Heart right ventricle (tissue), 16 donors: ENCODE measurements around the gene RBM33. TPM values are rescaled to one million over a fixed set of nuclear protein-coding genes. Genes with fewer than 3 reads are reported as not detected.

Source experiments
- ATAC-seq, 8 donors: fragments of 200-7000 bp; cut with Tn5 transposase; one replicate each; pipeline ENCODE4 v1.9.1; 2020; ENCODE audit warnings: mild to moderate bottlenecking in 8 of 8, moderate library complexity in 8 of 8, moderate number of reproducible peaks in 1 of 8
- DNase-seq, 2 donors: peaks; one replicate each; pipeline ENCODE4 v3.0.0-alpha.2; 2020
- H3K27ac ChIP-seq, 10 donors: fragments of 200-600 bp; sonication (generic) in 2 of 10; one replicate each; pipeline versions ENCODE4 v1.5.0 to v1.8.0; 2020 to 2022; ENCODE audit warnings: mild to moderate bottlenecking in 3 of 10
- H3K27me3 ChIP-seq, 7 donors: fragments of 200-600 bp; one replicate each; pipeline ENCODE4 v1.8.0; 2021 to 2022; ENCODE audit warnings: mild to moderate bottlenecking in 2 of 7
- H3K36me3 ChIP-seq, 9 donors: fragments of 200-600 bp; sonication (generic) in 1 of 9; one replicate each; pipeline versions ENCODE4 v1.5.0 to v1.8.0; 2020 to 2022; ENCODE audit warnings: mild to moderate bottlenecking in 2 of 9
- H3K4me1 ChIP-seq, 9 donors: fragments of 200-600 bp; sonication (generic) in 1 of 9; one replicate each; pipeline versions ENCODE4 v1.5.0 to v1.8.0; 2020 to 2022; ENCODE audit warnings: mild to moderate bottlenecking in 4 of 9
- H3K4me3 ChIP-seq, 10 donors: fragments of 200-600 bp; sonication (generic) in 2 of 10; one replicate each; pipeline versions ENCODE4 v1.5.0 to v1.8.0; 2020 to 2022; ENCODE audit warnings: mild to moderate bottlenecking in 7 of 10, moderate library complexity in 2 of 10
- H3K9me3 ChIP-seq, 11 donors: fragments of 200-600 bp in 10 of 11; sonication (generic) in 2 of 11; one replicate each; pipeline versions ENCODE4 v1.5.0 to v1.8.0; 2013 to 2022; ENCODE audit warnings: mild to moderate bottlenecking in 2 of 11, control low read depth in 1 of 11, moderate library complexity in 1 of 11
- WGBS, 2 donors: extraction: QIAGEN DNeasy Blood & Tissue Kit; methylation state at CpG; one replicate each; pipeline ENCODE4 v1.1.7; 2013; ENCODE audit warnings: inconsistent platforms in 1 of 2; 5-methylcytosine and 5-hydroxymethylcytosine counted together
- intact Hi-C, 10 donors: fragments of 100-400 bp; cut with DNase I; formaldehyde crosslinking; loops; one replicate each; pipeline versions ENCODE4 v1.11.1 to v1.14.2; 2022
- polyA plus RNA-seq, 2 donors: library from polyadenylated mRNA; stranded (reverse); fragments of 200-250 nt; gene quantifications; one replicate each; pipeline ENCODE4 v1.2.3, GENCODE V29; 2013
- total RNA-seq, 10 donors: library from RNA; stranded (reverse); fragmentation: NEBNext Ultra II Directional in 3 of 10; extraction: Animal tissue kit (Norgen Biotek cat#: 25700) in 3 of 10; gene quantifications; one replicate each; pipeline versions ENCODE4 v1.2.1 to v1.2.4, GENCODE V29; 2021 to 2023
- TF ChIP-seq, protein P1 (sequence below), 9 donors: fragments of 200-600 bp; sonication (generic) in 2 of 9; IDR thresholded peaks; one replicate each; pipeline versions ENCODE4 v1.5.0 to v1.8.0; 2021 to 2022; ENCODE audit warnings: antibody characterized with exemption in 9 of 9, mild to moderate bottlenecking in 5 of 9, moderate library complexity in 1 of 9
- donor health status: Arrhythmogenic right ventricular cardiomyopathy.
- donor health status: ischemic (EF 13 %, LVEDD 7.1; RV severe dilation, severe dysfunction).
- donor health status: healthy with polysubstance abuse.
- donor health status: DM: no; HTN: yes; CAD: no.
- donor health status: DM: no; HTN: no; CAD: no.
- donor health status: ischemic (EF 25% LVEDD 6.9; RV normal size, moderate dysfunction).
- donor health status: ischemic (EF 25% LVEDD 5.7; RV mildly dilated, moderate dysfunction).
- donor health status: healthy.
- donor health status: DM: yes; HTN: yes; CAD: no.
- donor health status: Ischemic cardiomyopathy.
- donor health status: ischemic (EF 35%, LVEDD 5.7; RV mildly dilated, moderate dysfunction).
- donor health status: nonischemic (EF 11% LVEDD 7.7; RV severe dilation, severe dysfunction).
- donor health status: DM: yes; HTN: yes; CAD: no.
- donor health status: PGD.
- donor health status: ischemic (EF 29% LVEDD 5.4; RV normal size, mild dysfunction).
- donor health status: nonischemic (EF 23%, LVEDD 6.1; RV moderate dilation, normal function).

The RBM33 gene
- total and polyA plus RNA-seq, 12 donors = 9.5 to 44.6 (median 35.7) TPM

- H3K36me3 ChIP-seq = no peaks in the 10 kb centered on the region
- H3K27ac ChIP-seq = no peak overlapping the region
- TF ChIP-seq, protein P1, sequence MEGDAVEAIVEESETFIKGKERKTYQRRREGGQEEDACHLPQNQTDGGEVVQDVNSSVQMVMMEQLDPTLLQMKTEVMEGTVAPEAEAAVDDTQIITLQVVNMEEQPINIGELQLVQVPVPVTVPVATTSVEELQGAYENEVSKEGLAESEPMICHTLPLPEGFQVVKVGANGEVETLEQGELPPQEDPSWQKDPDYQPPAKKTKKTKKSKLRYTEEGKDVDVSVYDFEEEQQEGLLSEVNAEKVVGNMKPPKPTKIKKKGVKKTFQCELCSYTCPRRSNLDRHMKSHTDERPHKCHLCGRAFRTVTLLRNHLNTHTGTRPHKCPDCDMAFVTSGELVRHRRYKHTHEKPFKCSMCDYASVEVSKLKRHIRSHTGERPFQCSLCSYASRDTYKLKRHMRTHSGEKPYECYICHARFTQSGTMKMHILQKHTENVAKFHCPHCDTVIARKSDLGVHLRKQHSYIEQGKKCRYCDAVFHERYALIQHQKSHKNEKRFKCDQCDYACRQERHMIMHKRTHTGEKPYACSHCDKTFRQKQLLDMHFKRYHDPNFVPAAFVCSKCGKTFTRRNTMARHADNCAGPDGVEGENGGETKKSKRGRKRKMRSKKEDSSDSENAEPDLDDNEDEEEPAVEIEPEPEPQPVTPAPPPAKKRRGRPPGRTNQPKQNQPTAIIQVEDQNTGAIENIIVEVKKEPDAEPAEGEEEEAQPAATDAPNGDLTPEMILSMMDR (IDR thresholded peaks at IDR 0.05) = no peak
- 35 to 52% methylated on average over 3 of the region's 3 CpGs for WGBS, 2 donors
- peaks cover 0 to 61% (median 45%) of the 10 kb centered on the region in 7 donors for H3K27me3 ChIP-seq
- intact Hi-C loops = no loop called here
- no peaks in the 10 kb centered on the region for H3K9me3 ChIP-seq
- no peaks in the 10 kb centered on the region for H3K4me1 ChIP-seq
- no peak for ATAC-seq
- DNase-seq = no peak
- no peak overlapping the region for H3K4me3 ChIP-seq
These were observed 180.9 kb downstream of the RBM33 start for GRCh38 chr7:155825336-155825735.

GRCh38 chr7:155829796-155830470 is 185.5 kb downstream of the RBM33 start:
- ATAC-seq (no peak), DNase-seq (no peak)
- intact Hi-C loops = no loop called here
- TF ChIP-seq, protein P1 (IDR thresholded peaks at IDR 0.05) = no peak
- Histone ChIP-seq H3K9me3 (no peaks in the 10 kb centered on the region), H3K27me3 (peaks cover 0 to 61% (median 31%) of the 10 kb centered on the region in 7 donors), H3K36me3 (no peaks in the 10 kb centered on the region), H3K4me3 (no peak overlapping the region), H3K27ac (no peak overlapping the region), H3K4me1 (no peaks in the 10 kb centered on the region)
- 74 to 79% methylated on average over 17 of the region's 17 CpGs for WGBS, 2 donors

Other genes starting within 250 kb of the RBM33 start
- under 1 TPM in 2 of 10 donors, not detected in 8; 0.07 to 0.08 TPM for gene EN2, start 186.5 kb upstream of the RBM33 start, total RNA-seq
- under 1 TPM; 0.01 to 0.07 TPM for gene EN2, start 186.5 kb upstream of the RBM33 start, polyA plus RNA-seq
- gene CNPY1, start 98.1 kb upstream of the RBM33 start, total RNA-seq = not detected
- gene CNPY1, start 98.1 kb upstream of the RBM33 start, polyA plus RNA-seq = not detected
- gene SHH, start 167.8 kb downstream of the RBM33 start, total RNA-seq = not detected
- not detected for gene SHH, start 167.8 kb downstream of the RBM33 start, polyA plus RNA-seq